ENCODE data around the gene TSSC4.
"Not testable (repeated sequence)": the region's sequence is repeated elsewhere in the genome, so short reads cannot be mapped to it uniquely, and the experiment has no call there.

Gene TSSC4

DNA sequence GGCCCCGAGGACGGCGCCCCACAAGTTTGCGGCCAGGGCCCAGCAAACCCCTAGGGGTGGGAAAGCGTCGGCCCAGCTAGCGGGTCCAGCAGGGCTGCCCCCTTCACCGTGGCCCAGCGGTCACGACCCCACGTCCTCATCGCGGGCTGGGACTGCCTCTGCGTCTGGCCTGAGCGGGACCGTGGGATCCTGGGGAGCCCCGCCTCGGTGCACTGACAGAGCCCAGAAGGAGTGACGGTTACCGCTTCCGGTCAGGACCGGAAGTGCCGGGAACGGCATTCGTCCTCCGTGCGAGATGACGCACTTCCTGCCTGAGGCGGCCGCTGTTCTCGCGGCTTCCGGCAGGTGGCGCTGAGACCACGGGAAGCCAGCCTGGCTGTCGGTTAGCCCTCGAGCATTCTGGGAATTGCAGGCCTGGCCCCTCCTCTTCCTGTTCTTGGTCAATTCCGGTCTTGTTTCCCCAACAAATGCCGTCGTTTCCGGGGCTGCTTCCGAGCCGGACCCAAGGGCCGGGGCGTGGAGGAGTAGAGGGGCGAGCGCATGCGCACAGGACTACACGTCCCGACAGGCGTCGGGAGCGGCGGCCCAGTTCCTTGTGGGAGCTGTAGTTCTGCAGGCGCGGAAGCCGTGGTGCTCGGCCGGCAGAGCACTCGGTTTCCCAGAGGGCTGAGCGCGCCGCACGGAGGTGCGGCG, at the start of gene TSSC4:
Gene TSSC4 (plus strand): TSS at position 682 of the 693 bp plus-strand sequence. CDS start 1,884 bp downstream, outside the sequence.
- DNase-seq (ENCODE audit: low spot score) = peak; percentile 100

DNA sequence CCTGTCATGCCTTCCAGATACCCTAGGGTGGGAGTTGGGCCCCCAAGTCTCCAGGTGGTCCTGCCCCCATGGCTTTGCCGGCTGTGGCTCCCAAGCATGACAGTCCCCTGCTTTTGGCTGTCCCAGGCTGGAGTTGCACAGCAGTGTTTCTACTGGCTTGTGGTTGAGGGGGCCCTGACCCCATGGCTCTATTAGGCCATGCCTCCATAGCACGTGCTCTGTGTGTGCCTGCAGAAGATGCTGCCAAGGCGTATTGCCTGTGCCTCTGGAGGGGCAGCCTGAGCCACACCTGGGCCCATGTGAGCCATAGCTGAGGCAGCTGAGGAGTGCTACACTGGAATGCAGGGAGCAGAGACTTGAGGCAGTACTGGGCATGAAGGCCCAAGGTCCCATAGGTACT, 48.8 kb upstream of the TSSC4 start:
- no peak for DNase-seq (ENCODE audit: low spot score)

DNA sequence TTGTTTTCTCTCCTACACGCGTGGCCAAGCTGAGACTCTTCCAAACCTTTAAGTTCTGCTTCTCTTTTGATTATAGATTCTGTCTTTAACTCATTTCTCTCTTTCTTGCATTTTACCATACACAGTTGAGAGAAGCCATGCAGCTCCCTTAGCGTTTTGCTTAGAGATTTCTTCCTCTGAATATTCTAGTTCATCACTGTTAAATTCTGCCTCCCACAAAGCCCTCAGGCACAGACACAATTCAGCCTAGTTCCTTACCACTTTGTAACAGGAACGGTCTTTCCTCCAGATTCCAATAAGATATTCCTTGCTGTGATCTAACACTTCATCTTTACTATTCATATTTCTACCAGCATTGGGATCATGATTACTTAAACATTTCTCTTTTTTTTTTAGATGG, 48.1 kb upstream of the TSSC4 start:
- DNase-seq (ENCODE audit: low spot score) = no peak

DNA sequence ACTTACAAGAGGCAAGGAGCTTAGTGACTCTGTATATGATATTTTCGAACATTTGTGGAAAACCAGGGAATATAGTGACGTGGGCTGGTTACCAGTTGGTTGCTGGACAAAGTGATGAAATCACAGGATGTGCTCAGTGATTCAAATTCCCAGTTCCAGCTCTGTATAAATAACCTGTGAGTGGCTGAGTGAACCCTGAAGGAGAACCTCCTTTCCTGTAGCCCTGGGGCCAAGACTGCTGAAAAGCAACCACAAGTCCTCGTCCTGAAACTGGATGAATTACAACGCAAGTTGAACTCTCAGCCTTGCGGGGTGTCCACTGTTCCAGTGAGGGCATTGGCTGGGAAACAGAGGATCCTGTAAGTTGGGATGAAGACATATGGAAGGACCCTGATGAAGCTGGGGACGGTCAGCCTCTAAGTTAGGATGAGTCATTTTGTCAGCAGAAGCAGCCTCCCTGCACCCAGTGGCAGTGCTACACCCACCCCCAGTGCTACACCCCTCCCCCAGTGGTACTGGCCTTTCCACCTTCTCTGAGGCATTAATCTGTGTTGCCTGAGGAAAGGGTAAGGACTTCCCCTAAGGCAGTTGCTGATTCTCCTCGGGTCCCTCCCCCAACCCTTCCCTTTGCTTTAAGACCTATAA, 45.4 kb upstream of the TSSC4 start:
- DNase-seq (ENCODE audit: low spot score) = no peak

DNA sequence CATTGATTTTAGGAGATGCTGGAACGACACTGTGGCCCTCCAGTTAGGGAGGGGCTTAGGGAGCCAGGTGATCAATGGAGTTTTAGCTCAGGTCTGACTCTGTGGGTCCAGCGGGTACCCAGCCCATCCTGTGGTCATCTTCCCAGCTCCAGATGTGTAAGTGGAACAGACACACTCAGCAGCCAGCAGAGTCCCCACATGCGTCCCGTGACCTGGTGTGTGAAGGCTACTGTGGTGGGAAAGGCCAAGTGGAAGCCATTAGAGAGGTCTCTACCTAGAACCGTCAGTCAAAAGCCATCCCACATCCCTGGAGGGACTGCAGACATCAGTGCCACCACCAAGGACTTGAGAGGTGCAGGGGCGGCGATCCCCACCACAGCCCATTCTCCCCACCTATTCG, 43.3 kb upstream of the TSSC4 start:
- DNase-seq (ENCODE audit: low spot score) = no peak

DNA sequence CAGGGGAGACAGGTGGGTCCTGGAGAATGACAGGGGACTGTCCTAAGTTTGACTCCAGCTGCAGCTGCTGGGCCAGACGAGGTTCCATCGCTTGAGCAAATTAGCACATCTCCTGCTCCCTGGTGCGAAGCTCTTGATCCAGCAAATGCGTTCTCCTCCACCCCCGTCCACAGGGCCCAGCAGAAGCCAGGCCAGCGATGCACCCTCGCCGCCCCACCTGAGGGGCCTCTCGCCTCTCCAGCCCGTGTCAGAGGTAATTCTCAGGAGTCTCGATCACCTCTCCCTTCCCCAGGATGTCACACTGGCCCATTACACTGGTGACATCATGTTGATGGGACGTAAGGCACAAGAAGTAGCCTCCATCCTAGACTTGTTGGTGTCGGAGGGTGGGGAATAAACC, 42.9 kb upstream of the TSSC4 start:
- DNase-seq (ENCODE audit: low spot score) = not testable (repeated sequence)

DNA sequence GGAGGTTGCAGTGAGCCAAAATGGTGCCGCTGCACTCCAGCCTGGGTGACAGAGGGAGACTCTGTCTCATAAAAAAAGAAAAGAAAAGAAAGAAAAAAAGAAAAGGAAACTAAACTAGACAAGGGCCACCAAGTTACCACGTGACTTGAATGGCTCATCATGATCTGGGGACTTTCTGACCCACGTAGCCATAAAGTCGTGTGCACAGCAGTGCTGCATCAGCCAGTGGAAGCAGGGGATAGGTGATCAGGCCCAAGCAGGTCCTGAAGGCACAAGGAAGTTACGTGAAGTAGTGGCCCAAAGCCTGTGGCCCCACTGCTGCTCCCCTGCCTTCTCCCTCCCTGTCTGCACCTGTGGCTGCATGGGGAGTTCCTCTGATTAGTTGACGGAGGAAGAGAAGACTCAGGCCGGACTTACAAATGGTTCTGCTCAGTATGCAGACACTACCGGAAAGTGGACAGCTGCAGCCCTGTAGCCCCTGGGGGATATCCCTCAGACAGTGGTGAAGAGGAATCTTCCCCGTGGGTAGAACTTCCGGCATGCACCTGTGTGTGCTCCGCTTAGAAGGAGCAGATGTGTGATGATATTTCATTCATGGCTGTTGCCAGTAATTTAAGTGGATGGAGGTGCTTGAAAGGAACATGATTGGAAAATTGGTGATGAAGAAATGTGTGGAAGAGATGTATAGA, 41.7 kb upstream of the TSSC4 start:
- no peak for DNase-seq (ENCODE audit: low spot score)

DNA sequence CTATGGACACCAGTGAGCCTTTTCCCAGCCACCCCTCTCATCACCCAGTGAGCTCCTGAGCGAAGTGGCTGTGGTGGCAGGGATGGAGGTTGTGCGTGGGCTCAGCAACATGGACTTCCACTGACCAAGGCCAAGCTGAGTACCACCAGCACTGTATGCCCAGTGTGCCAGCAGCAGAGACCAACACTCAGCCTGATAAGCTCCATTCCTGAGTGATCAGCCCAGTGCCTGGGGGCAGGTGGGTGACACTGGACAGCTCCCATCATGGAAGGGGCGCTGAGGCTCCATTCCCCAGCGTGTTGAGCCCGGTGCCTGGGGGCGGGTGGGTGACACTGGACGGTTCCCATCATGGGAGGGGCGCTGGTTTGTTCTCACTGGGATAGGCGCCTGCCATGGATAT, 41.0 kb upstream of the TSSC4 start:
- DNase-seq (ENCODE audit: low spot score) = no peak

DNA sequence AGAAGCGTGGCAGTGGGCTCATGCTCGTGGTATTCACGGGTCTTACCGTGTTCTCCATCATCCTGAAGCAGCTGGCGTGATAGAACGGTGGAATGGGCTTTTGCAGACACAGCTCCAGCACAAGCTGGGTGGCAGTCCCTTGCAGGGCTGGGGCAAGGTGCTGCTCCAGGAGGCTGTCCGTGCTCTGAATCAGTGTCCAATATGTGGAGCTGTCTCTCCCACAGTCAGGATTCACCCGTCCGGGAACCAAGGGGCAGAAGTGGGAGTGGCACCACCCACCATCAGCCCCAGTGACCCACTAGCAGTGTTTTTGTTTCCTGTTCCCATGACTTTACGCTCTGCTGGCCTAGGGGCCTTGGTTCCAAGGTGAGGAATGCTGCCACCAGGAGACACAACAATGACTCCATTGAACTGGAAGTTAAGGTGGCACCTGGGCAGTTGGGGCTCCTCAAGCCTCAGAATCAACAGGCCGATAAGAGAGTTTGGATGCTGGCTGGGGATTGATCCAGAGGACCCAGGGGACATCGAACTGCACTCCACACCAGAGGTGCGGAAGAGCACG, 40.4 kb upstream of the TSSC4 start:
- no peak for DNase-seq (ENCODE audit: low spot score)

DNA sequence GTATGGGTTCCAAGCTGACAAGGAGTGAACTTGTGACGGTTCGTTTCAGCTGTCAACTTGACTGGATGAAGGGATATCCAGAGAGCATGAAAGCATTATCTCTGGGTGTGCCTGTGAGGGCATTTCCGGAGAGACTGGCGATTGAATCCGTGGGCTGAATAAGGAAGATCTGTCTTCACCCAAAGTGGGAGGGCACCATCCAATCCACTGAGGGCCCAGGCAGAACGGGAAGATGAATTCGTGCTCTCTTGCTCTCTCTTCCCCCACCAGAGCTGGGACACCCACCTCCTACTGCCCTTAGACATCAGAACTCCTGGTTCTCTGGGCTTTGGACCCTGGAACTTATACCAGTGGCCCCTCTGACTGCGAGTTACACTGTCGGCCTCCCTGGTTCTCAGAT, 39.0 kb upstream of the TSSC4 start:
- no peak for DNase-seq (ENCODE audit: low spot score)

DNA sequence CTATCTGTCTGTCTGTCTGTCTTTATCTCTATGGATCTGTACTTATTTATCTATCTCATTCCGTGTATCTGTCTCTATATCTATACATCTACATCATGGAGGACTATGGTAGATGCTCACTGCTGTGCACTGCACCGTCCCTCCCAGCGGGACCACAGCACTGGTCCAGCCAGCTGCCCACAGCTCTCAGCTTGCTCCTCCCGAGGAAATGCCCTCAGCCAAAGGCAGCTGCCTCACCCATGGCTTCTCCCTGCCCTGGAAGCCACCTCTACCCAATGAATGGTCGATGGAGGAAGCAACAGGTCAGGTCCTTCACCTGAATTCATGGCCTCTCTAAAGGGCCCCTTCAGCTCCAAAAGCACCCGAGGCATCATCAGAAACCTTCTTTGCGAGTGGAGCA, 38.1 kb upstream of the TSSC4 start:
- DNase-seq (ENCODE audit: low spot score) = no peak

DNA sequence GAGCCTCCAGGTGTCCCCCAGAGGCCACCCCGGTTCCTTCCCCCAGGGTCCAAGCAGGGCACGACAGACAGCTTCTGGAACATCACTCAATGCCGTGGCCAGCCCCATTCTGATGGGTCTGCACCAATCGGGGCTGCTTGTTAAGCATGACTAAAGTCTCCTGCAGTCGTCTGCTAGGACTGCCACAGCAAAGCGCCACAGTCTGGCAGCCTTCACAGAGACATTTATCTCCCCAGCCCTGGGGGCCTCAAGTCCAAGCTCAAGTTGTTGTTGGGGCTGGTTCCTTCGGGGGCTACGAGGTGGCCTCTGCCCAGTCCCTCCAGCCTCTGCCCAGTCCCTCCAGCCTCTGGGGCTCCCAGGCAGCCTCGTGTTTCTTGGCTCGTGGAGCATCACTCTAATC, 37.4 kb upstream of the TSSC4 start:
- DNase-seq (ENCODE audit: low spot score) = no peak

DNA sequence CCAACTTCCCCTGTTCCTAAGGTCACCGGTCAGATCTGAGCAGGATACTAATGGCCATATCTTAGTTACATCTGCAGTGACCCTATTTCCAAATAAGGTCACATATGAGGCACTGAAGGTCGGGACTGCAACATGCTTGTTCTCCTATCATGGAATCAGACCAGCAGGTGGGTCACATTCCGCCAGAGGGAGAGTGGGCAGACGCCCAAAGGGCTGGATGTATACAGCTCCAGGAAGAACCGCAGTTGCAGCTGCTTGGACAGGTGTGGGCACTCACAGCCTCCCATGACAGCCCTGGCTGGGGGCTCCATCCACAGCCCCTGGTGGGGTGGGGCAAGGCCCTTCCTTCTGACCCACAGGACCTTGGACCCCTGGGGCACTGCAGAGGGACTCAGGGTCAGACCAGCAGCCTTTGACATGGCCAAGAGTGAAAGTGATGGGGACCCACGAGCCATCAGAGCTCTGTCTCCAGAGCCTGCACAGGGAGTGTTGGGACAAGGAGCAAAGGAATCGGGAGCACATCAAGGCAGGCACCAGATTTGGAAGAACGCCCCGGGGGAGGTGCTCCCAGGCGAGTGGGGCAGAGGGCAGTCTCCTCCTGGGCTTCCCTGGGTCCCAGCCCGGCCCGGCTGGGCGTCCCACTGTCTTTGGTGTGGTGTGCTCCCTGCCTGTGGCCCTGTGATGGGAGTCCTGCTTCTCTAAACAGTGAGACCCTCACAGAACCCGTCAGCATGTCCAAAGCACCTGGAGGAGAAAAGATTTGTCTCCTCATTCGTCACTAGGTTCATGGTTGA, 36.8 kb upstream of the TSSC4 start:
- DNase-seq (ENCODE audit: low spot score) = no peak

DNA sequence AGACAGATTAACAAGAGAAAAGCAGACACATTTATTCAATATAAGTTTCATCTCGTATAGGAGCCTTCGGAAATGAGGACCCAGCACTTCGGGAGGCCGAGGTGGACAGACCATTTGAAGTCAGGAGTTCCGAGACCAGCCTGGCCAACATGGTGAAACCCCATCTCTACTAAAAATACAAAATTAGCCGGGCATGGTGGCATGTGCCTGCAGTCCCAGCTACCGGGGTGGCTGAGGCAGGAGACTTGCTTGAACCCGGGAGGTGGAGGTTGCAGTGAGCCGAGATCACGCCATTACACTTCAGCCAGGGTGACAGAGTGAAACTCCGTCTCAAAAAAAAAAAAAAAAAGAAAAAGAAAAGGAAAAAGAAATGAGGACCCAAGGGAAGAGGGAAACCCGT, 36.2 kb upstream of the TSSC4 start:
- DNase-seq (ENCODE audit: low spot score) = not testable (repeated sequence)

DNA sequence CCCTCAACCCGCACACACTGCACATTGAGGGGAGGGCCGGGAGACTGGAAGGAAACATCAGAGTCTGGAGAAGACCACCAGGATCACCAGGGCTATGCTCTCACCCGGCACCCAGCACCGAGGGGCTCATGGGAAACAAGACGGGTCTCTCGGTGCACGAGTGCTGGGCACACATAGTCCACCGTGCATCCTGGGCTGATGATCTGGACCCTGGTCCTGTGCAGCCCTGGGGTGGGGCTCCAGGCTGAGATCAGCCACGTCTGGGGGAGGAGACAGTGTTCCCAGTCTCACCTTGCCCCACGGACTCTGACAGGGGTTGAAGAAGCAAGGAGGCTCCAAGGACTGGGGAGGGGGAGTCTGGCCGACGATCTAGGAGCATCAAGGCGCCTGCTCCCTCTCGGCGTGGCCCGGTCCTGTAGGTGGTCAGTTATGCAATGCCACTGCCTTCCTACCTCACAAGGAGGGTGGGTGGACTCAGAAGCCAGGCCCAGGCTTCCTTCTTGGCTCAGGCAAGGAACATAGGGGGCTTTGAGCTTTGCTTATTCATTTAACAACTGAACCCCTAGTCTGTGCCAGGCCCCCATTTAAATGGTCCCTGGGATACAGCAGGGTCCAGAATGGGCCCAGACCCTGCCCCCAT, 34.9 kb upstream of the TSSC4 start:
- DNase-seq (ENCODE audit: low spot score) = no peak

DNA sequence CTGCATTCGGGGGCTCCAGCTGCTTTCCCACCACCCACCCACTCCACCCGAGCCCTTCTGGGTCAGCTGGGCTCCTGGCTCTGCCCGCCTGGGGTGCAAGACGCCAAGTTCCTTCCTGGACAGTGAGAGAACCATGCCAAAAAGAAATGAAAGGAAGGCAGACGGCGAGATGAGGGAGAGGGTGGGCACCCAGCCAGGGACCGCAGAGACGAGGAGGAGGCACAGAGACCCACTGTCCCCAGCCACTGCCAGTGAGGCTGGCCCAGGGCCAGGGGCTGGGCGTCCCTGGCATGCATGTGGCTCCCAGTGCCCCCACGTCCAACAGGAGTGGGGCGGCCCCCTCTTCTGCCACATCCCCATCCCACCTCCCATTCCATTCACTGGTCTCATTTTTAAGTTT, 34.3 kb upstream of the TSSC4 start:
- no peak for DNase-seq (ENCODE audit: low spot score)

DNA sequence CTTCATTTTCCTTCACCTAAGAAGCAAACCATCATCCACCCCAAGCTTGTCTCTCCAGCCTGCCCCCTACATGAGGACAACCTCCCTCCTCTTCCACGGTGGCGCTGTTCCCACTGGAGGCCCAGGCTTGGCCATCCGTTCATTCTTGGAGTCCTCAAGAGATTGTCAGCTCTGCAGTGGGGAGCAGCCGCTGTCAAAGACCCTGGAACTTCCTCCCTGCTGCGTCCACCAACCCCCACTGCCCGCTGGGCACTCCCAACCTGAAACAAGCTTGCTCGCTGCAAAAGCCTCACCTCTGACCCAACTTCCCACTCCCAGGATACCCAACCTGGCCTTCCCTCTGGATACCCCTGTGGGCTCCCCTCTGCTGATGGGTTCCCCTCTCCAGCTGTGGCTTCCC, 33.8 kb upstream of the TSSC4 start:
- DNase-seq (ENCODE audit: low spot score) = no peak

DNA sequence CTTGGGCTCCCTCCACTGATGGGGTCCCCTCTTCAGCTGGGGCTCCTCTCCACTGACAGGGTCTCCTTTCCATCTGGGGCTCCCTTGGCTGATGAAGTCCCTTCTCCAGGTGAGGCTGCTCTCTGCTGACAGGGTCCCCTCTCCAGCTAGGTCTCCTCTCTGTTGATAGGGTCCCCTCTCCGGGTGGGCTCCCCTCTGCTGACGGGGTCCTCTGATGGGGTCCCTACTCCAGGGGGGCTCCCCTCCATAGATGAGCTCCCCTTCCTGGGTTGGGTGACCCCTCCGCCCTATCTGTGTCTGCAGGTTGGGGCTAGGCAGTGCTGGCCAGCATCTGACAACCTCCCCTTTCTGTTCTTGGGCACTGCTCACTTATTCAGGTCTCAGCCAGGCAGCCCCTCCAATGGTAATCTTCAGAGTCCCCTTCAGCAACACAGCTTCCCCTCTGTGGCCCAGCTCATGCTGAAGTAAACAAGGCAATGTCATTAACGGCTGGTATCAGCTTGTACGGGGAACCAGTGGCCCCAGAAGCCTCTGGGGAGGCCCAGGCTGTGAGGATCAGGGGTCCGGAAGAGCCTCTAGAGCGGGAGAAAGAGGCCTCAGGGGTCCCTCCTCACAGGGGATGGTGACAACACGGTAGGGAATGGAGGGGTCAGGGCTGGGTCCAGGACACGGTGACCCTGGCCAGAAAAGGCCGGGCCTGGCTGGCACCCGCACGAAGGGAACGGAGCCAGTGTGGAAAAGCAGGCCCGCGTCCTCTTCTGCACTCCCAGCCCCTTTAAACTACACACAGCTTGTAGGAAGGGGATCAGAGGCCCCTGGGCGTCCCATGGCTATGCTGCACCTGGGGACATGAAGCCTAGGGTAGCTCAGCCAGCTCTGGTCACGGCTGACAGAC, 33.0 kb upstream of the TSSC4 start:
- DNase-seq (ENCODE audit: low spot score) = no peak

DNA sequence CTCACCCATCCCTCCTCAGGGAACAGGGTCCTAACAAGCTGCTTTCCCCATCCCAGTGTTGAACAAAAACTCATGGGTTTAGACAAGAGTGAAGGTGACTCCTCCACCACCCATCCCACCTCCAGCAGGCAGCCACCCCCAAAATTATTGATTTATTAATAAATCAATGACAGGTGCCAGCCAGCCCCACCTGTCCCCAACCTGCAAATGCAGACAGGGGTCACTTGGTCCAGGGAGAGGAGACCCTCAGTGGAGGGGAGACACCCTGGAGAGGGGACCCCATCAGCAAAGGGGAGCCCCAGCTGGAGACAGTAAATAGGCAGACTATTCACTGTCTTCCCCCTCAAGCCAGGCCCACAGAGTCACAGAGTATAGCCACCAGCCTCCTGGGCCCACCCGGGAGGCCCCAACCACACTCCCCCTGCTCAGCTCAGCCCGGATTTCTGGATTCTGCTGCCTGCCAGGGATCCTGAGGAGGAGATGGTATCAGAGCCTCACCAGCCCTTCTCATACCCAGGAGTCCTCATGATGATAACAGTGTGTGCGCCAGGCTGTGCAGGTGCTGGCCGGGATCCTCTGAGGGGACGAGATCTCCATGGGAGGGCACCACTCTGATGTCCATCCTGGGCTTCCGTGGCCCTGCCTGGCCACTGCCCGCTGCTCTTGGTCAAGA, 32.2 kb upstream of the TSSC4 start:
- DNase-seq (ENCODE audit: low spot score) = no peak

DNA sequence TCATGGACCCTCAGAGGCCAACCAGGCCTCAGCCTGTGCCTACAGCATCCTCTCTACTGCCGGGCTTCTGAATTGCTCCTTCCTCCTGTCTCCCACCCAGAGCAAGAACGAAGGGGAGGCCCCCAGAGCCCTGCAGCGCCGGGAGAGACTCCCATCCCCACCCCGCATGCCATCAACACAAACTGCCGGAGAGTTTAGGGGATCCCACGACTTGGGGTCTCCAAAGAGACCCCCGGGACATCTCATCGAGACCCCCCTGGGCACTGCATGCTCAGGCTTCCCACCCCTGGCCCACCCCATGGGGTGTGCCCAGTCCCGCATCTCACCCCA, 31.7 kb upstream of the TSSC4 start:
- no peak for DNase-seq (ENCODE audit: low spot score)
